ENCODE results near the gene DNAH17. TPM values are rescaled to one million over a fixed set of nuclear protein-coding genes. Genes with fewer than 3 reads are reported as not detected.

The DNAH17 gene
- total and polyA plus RNA-seq, 2 experiments from 2014 or later, result 1.7 TPM; not detected in 1

DNA sequence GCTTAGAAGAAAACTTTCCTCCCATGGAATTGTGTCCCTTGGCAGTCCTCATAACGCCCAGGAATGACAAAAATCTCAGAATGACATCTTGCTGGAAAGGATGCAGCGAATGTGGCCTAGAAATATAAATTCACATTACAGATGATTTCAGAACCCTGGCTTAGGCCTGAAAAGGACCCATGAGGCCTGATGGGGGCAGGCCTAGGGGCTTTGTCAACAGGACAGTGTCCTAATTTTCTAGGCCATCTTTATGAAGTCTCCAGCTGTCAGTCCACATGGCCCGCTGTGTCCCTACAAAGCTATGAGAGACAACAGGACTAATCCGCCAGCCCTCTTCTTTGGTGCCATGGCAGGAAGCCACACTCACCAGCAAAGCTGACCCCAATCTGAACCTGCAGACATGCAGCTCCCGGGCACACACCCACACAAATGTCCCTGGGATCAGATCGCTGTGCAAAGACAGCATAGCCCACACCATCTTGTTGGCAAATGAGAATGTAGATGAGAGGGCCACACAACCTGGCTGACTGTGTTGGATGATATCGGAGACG is 40.4 kb upstream of the DNAH17 start:
- no peak for DNase-seq (ENCODE audit: low read depth in 1 of 2, low spot score in 1 of 2)
- no peaks in the 10 kb centered on the region for H3K27me3 ChIP-seq
- no peaks in the 10 kb centered on the region for H3K9me3 ChIP-seq (ENCODE audit: low read depth)
- H3K4me3 ChIP-seq, result no peak overlapping the region
- H3K36me3 ChIP-seq, result no peaks in the 10 kb centered on the region
- TF ChIP-seq, protein P1, sequence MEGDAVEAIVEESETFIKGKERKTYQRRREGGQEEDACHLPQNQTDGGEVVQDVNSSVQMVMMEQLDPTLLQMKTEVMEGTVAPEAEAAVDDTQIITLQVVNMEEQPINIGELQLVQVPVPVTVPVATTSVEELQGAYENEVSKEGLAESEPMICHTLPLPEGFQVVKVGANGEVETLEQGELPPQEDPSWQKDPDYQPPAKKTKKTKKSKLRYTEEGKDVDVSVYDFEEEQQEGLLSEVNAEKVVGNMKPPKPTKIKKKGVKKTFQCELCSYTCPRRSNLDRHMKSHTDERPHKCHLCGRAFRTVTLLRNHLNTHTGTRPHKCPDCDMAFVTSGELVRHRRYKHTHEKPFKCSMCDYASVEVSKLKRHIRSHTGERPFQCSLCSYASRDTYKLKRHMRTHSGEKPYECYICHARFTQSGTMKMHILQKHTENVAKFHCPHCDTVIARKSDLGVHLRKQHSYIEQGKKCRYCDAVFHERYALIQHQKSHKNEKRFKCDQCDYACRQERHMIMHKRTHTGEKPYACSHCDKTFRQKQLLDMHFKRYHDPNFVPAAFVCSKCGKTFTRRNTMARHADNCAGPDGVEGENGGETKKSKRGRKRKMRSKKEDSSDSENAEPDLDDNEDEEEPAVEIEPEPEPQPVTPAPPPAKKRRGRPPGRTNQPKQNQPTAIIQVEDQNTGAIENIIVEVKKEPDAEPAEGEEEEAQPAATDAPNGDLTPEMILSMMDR (IDR thresholded peaks at IDR 0.05; ENCODE audit: low read depth, low read length), result no peak
- no peak overlapping the region for H3K27ac ChIP-seq
- no peaks in the 10 kb centered on the region for H3K4me1 ChIP-seq (ENCODE audit: low read depth)

DNA sequence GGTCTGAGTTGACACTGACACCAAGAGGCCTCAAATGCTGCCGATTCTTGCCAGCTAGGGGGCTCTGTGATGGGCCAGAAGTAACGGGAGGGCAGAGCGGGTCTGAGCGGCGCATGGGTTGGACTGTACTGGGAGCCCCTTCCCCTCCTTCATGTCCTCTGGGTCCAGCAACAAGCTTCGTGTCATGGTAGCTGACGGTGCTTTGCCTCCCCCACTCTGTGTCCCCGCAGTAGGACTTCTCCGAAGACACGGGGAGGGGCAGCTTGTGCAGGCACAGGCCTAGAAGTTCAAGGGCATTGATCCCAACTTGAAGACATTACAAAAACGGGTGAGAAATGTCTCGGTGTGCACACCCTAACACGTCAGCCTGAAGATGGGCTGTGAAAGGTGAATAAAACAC is 39.8 kb upstream of the DNAH17 start:
- Histone ChIP-seq H3K4me3 (no peak overlapping the region), H3K27ac (no peak overlapping the region), H3K27me3 (no peaks in the 10 kb centered on the region), H3K4me1 (ENCODE audit: low read depth) (no peaks in the 10 kb centered on the region), H3K9me3 (ENCODE audit: low read depth) (no peaks in the 10 kb centered on the region), H3K36me3 (no peaks in the 10 kb centered on the region)
- no peak for DNase-seq (ENCODE audit: low read depth in 1 of 2, low spot score in 1 of 2)
- TF ChIP-seq, protein P1 (IDR thresholded peaks at IDR 0.05; ENCODE audit: low read depth, low read length), result no peak

DNA sequence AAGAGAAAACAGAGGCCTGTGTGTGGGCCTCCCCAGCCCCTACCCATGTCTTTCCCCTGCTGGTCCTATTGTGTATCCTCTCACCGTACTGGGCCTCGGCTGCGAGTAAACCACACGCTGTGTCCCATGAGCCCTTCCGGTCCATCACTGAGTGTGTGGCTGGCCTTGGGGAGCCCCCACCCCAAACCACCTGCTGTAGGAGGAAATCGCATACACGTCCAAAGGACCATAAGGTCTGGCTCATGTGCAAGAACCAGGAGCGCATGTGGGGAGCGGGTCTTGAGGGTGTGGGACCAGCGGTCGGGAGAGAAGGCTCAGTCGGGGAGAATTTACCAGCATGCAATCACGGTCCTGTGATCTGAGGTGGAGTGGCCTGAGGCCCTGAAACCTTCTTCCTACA is 38.4 kb upstream of the DNAH17 start:
- Histone ChIP-seq H3K4me3 (no peak overlapping the region), H3K27me3 (no peaks in the 10 kb centered on the region), H3K9me3 (ENCODE audit: low read depth) (no peaks in the 10 kb centered on the region), H3K36me3 (no peaks in the 10 kb centered on the region), H3K27ac (no peak overlapping the region), H3K4me1 (ENCODE audit: low read depth) (no peaks in the 10 kb centered on the region)
- no peak for DNase-seq (ENCODE audit: low read depth in 1 of 2, low spot score in 1 of 2)
- TF ChIP-seq, protein P1 (IDR thresholded peaks at IDR 0.05; ENCODE audit: low read depth, low read length), result no peak

DNA sequence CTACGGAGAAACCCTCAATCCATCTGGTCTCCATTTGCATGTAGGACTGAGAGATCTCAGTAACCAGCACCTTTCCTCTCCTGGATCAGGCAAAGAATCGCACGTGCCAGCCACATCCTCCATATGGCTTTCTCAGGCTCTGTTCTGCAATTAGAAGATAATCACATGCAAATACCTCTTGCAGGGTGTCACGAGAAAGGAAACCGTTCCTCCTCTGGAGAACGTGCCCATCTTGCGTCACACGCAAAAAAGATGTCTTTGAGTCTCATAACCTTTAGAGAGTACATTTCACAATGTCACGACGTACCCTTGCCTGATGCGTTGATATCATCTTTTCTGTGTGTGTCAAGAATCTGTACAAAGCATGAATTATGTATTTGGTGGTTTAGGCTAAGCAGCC is 36.2 kb upstream of the DNAH17 start:
- Histone ChIP-seq H3K4me1 (ENCODE audit: low read depth) (no peaks in the 10 kb centered on the region), H3K27ac (no peak overlapping the region), H3K4me3 (no peak overlapping the region), H3K27me3 (no peaks in the 10 kb centered on the region), H3K9me3 (ENCODE audit: low read depth) (no peaks in the 10 kb centered on the region), H3K36me3 (no peaks in the 10 kb centered on the region)
- TF ChIP-seq, protein P1 (IDR thresholded peaks at IDR 0.05; ENCODE audit: low read depth, low read length), result no peak
- DNase-seq (ENCODE audit: low read depth in 1 of 2, low spot score in 1 of 2), result no peak

DNA sequence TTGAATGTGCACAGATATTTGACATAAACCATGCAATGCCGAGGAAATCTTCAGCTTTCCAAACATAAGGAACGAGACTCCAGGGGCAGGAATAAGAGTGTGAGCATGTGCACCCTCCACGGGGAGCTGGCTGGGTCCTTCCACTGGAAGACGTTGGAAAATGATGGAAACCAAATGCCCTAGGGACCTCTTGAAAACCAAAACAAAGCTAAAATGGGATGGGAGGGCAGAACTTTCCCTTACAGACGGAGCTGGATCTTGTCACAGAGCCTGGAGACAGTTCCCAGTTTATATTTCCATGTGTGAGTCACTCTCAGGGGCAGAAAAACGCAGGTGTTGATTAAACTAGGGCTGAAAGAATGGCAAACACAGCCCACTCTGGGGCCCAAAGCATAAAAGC is 34.4 kb upstream of the DNAH17 start:
- H3K36me3 ChIP-seq, result no peaks in the 10 kb centered on the region
- no peak overlapping the region for H3K4me3 ChIP-seq
- H3K27me3 ChIP-seq, result no peaks in the 10 kb centered on the region
- no peaks in the 10 kb centered on the region for H3K4me1 ChIP-seq (ENCODE audit: low read depth)
- TF ChIP-seq, protein P1 (IDR thresholded peaks at IDR 0.05; ENCODE audit: low read depth, low read length), result no peak
- no peaks in the 10 kb centered on the region for H3K9me3 ChIP-seq (ENCODE audit: low read depth)
- DNase-seq (ENCODE audit: low read depth in 1 of 2, low spot score in 1 of 2), result peak in 1 of 2 donors; percentile 77
- no peak overlapping the region for H3K27ac ChIP-seq

Data from cardiac muscle cell (in vitro differentiated cells and primary cell).